22Rv1 (cell line): ENCODE measurements around the gene USP17L20.
"Not testable (repeated sequence)": the region's sequence is repeated elsewhere in the genome, so short reads cannot be mapped to it uniquely, and the experiment has no call there.

Source experiments
- ZFX ChIP-seq: fragments of 450-650 bp; IDR thresholded peaks from 2 replicates; pipeline ENCODE4 v1.6.1; 2017; ENCODE audit warnings: antibody characterized with exemption, borderline replicate concordance
- TF ChIP-seq, protein P1 (sequence below): fragments of 450-650 bp; IDR thresholded peaks from 2 replicates; pipeline ENCODE4 v1.5.1; 2017; ENCODE audit warnings: mild to moderate bottlenecking

DNA sequence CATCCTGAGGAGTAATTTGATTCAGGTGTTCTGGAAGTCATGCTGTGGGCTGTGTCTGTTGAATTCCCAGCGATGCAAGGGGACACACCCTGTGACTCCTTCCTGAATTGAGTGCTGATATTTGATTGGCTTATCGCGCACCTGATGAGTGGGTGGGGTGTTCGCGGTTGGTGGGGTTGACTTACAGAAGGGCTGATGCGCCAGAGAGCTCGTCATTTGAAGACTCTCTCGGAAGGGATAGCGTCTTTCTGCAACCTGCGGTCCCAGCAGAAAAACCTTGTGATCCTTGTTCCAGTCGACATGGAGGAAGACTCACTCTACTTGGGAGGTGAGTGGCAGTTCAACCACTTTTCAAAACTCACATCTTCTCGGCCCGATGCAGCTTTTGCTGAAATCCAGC lies 38.1 kb upstream of the USP17L20 start, which contains the start of gene USP17L12:
- TF ChIP-seq, protein P1, sequence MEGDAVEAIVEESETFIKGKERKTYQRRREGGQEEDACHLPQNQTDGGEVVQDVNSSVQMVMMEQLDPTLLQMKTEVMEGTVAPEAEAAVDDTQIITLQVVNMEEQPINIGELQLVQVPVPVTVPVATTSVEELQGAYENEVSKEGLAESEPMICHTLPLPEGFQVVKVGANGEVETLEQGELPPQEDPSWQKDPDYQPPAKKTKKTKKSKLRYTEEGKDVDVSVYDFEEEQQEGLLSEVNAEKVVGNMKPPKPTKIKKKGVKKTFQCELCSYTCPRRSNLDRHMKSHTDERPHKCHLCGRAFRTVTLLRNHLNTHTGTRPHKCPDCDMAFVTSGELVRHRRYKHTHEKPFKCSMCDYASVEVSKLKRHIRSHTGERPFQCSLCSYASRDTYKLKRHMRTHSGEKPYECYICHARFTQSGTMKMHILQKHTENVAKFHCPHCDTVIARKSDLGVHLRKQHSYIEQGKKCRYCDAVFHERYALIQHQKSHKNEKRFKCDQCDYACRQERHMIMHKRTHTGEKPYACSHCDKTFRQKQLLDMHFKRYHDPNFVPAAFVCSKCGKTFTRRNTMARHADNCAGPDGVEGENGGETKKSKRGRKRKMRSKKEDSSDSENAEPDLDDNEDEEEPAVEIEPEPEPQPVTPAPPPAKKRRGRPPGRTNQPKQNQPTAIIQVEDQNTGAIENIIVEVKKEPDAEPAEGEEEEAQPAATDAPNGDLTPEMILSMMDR: not testable (repeated sequence)
- TF ChIP-seq ZFX: not testable (repeated sequence)
